ENCODE measurements around the gene COPE.

GRCh38 chr19:18860725-18861124 lies 58.5 kb downstream of the COPE start:
- no peak for TF ChIP-seq POLR2A (IDR thresholded peaks at IDR 0.05)
- TF ChIP-seq CTCF (IDR thresholded peaks at IDR 0.05): no peak
- no peak for TF ChIP-seq POLR2AphosphoS5 (IDR thresholded peaks at IDR 0.05)
- no peak for TF ChIP-seq EP300 (IDR thresholded peaks at IDR 0.05; ENCODE audit: low read depth)

Measured in transverse colon (tissue), 4 donors.